ENCODE measurements around the gene KCNJ15.

DNA sequence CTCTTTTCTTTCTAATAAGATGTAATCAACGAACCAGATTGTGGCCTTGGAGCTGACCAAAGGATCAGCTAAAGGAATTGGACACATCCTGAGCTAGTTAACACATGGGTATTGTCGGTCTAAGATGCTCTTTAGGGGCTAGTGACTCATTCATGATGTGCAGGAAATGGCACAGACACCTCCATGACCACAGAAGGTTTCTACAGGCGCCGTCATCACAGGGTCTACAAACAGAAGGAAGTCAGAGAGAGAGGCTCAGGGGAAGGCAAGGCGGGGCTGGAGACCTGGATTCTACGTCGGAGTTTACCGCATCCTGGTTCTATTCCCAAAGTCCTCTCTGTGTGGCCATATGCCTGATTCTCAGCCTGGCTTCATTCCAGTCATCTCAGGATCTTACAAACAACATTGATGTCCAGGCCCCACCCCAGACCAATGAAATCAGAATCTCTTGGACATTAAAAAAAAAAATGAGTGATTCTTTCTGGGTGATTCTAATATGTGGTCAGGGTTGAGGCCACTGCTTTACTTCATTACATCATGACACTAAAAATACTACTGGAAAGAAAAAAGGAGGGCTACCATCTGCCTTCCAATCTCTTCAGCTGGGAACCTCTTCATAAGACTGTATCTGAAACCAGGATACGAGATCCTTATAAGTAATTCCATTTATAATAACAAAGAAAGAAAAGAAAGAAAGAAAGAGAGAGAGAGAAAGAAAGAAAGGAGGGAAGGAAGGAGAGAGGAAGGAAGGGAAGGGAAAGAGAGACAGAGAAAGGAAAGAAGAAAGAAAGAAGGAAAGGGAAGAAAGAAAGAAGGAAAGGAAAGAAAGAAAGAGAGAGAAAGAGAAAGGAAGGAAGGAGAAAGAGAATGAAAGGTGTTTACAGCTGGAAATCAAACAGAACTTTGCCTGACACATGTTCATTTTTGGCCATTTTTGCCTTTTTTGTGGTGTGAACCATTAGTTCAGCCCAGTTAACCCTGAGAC, 11.6 kb upstream of the KCNJ15 start:
- TF ChIP-seq, protein P1, sequence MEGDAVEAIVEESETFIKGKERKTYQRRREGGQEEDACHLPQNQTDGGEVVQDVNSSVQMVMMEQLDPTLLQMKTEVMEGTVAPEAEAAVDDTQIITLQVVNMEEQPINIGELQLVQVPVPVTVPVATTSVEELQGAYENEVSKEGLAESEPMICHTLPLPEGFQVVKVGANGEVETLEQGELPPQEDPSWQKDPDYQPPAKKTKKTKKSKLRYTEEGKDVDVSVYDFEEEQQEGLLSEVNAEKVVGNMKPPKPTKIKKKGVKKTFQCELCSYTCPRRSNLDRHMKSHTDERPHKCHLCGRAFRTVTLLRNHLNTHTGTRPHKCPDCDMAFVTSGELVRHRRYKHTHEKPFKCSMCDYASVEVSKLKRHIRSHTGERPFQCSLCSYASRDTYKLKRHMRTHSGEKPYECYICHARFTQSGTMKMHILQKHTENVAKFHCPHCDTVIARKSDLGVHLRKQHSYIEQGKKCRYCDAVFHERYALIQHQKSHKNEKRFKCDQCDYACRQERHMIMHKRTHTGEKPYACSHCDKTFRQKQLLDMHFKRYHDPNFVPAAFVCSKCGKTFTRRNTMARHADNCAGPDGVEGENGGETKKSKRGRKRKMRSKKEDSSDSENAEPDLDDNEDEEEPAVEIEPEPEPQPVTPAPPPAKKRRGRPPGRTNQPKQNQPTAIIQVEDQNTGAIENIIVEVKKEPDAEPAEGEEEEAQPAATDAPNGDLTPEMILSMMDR (IDR thresholded peaks at IDR 0.05), result no peak
- TF ChIP-seq POLR2A (IDR thresholded peaks at IDR 0.05) (no peak), POLR2AphosphoS5 (IDR thresholded peaks at IDR 0.05) (no peak)
